Activated CD4-positive, alpha-beta T cell treated with anti-CD3 and anti-CD28 coated beads, Interleukin-2, amount 10 ng/mL, durations not matched to agents 7 days and 5 days (primary cell): ENCODE results near the gene ZEB2. TPM values are rescaled to one million over a fixed set of nuclear protein-coding genes. Genes with fewer than 3 reads are reported as not detected.

Experiments used
- CTCF ChIA-PET: fragments of 350-600 bp; sonication (Branson Sonifier 250); formaldehyde crosslinking; loops from one replicate; lab custom pipeline; 2021; ENCODE audit warnings: antibody characterized with exemption; lab: Charles Lee
- POLR2A ChIA-PET: fragments of 350-600 bp; sonication (Branson Sonifier 250); formaldehyde crosslinking; loops from one replicate; lab custom pipeline; 2021; ENCODE audit warnings: antibody characterized with exemption; lab: Charles Lee
- DNase-seq: peaks from one replicate; pipeline ENCODE4 v3.0.0-alpha.2; 2020
- H3K27ac Mint-ChIP-seq: one replicate; pipeline ENCODE4 v1.8.0; 2021; ENCODE audit warnings: mild to moderate bottlenecking, moderate library complexity, mixed read lengths
- H3K27me3 Mint-ChIP-seq: one replicate; pipeline ENCODE4 v1.8.0; 2021; ENCODE audit warnings: mixed read lengths
- H3K36me3 Mint-ChIP-seq: one replicate; pipeline ENCODE4 v1.8.0; 2021; ENCODE audit warnings: low read depth, mixed read lengths
- H3K4me1 Mint-ChIP-seq: one replicate; pipeline ENCODE4 v1.8.0; 2021; ENCODE audit warnings: mixed read lengths
- H3K4me3 Mint-ChIP-seq: one replicate; pipeline ENCODE4 v1.8.0; 2021; ENCODE audit warnings: mild to moderate bottlenecking, moderate library complexity, mixed read lengths
- H3K9me3 Mint-ChIP-seq: one replicate; pipeline ENCODE4 v1.8.0; 2021; ENCODE audit warnings: mixed read lengths
- total RNA-seq, 2 experiments: library from RNA; stranded (reverse); gene quantifications; one replicate each; pipeline ENCODE4 v1.2.3, GENCODE V29; 2021

Gene ZEB2
- total RNA-seq, 2 experiments from 2014 or later = 3.3 to 3.5 TPM

GRCh38 chr2:144548088-144548487, 28.2 kb upstream of the ZEB2 start:
- no peaks in the 10 kb centered on the region for H3K4me1 Mint-ChIP-seq
- H3K36me3 Mint-ChIP-seq = no peaks in the 10 kb centered on the region
- no peaks in the 10 kb centered on the region for H3K9me3 Mint-ChIP-seq
- ChIA-PET CTCF (no interaction called here), POLR2A (no interaction called here)
- no peak overlapping the region for H3K27ac Mint-ChIP-seq
- no peak overlapping the region for H3K4me3 Mint-ChIP-seq
- H3K27me3 Mint-ChIP-seq = peaks cover 9% of the 10 kb centered on the region
- DNase-seq = no peak

- Mint-ChIP-seq H3K4me3 (no peak overlapping the region), H3K9me3 (no peaks in the 10 kb centered on the region), H3K36me3 (no peaks in the 10 kb centered on the region), H3K4me1 (no peaks in the 10 kb centered on the region), H3K27ac (no peak overlapping the region), H3K27me3 (peaks cover 9% of the 10 kb centered on the region)
- POLR2A ChIA-PET = no interaction called here
- CTCF ChIA-PET = no interaction called here
- no peak for DNase-seq
Observed at GRCh38 chr2:144547494-144547893, 27.6 kb upstream of the ZEB2 start.

- H3K27ac Mint-ChIP-seq = no peak overlapping the region
- no peaks in the 10 kb centered on the region for H3K9me3 Mint-ChIP-seq
- no peaks in the 10 kb centered on the region for H3K4me1 Mint-ChIP-seq
- DNase-seq = no peak
- ChIA-PET POLR2A (interaction anchor here (0.7 kb wide), 1 partner anchor 173 kb away, joined by 3 read pairs; no protein-coding TSS in a partner anchor), CTCF (no interaction called here)
- no peak overlapping the region for H3K4me3 Mint-ChIP-seq
- no peaks in the 10 kb centered on the region for H3K36me3 Mint-ChIP-seq
- peaks cover 8% of the 10 kb centered on the region for H3K27me3 Mint-ChIP-seq
Observed at GRCh38 chr2:144546933-144547332, 27.0 kb upstream of the ZEB2 start.

GRCh38 chr2:144545787-144546186, 25.9 kb upstream of the ZEB2 start:
- no peak for DNase-seq
- H3K27ac Mint-ChIP-seq = no peak overlapping the region
- no peaks in the 10 kb centered on the region for H3K4me1 Mint-ChIP-seq
- ChIA-PET CTCF (no interaction called here), POLR2A (no interaction called here)
- H3K4me3 Mint-ChIP-seq = no peak overlapping the region
- H3K9me3 Mint-ChIP-seq = no peaks in the 10 kb centered on the region
- peaks cover 15% of the 10 kb centered on the region for H3K27me3 Mint-ChIP-seq
- H3K36me3 Mint-ChIP-seq = no peaks in the 10 kb centered on the region

- CTCF ChIA-PET = no interaction called here
- DNase-seq = no peak
- Mint-ChIP-seq H3K36me3 (no peaks in the 10 kb centered on the region), H3K4me3 (no peak overlapping the region), H3K4me1 (no peaks in the 10 kb centered on the region), H3K27ac (no peak overlapping the region), H3K9me3 (no peaks in the 10 kb centered on the region), H3K27me3 (peaks cover 17% of the 10 kb centered on the region)
- POLR2A ChIA-PET = no interaction called here
Observed at GRCh38 chr2:144544053-144544452, 24.1 kb upstream of the ZEB2 start.

- no peak for DNase-seq
- ChIA-PET POLR2A (no interaction called here), CTCF (interaction anchor here (1.4 kb wide), 1 partner anchor 15 kb away, joined by 5 read pairs; no protein-coding TSS in a partner anchor)
- no peaks in the 10 kb centered on the region for H3K4me1 Mint-ChIP-seq
- H3K36me3 Mint-ChIP-seq = no peaks in the 10 kb centered on the region
- H3K4me3 Mint-ChIP-seq = no peak overlapping the region
- no peak overlapping the region for H3K27ac Mint-ChIP-seq
- H3K27me3 Mint-ChIP-seq = peaks cover 19% of the 10 kb centered on the region
- no peaks in the 10 kb centered on the region for H3K9me3 Mint-ChIP-seq
Observed at GRCh38 chr2:144541396-144541795, 21.5 kb upstream of the ZEB2 start.

- no peak for DNase-seq
- no peaks in the 10 kb centered on the region for H3K36me3 Mint-ChIP-seq
- H3K9me3 Mint-ChIP-seq = no peaks in the 10 kb centered on the region
- ChIA-PET POLR2A (no interaction called here), CTCF (no interaction called here)
- H3K4me3 Mint-ChIP-seq = no peak overlapping the region
- peaks cover 22% of the 10 kb centered on the region for H3K27me3 Mint-ChIP-seq
- H3K4me1 Mint-ChIP-seq = no peaks in the 10 kb centered on the region
- H3K27ac Mint-ChIP-seq = no peak overlapping the region
Observed at GRCh38 chr2:144539289-144539782, 19.4 kb upstream of the ZEB2 start.

- CTCF ChIA-PET = no interaction called here
- H3K4me3 Mint-ChIP-seq = no peak overlapping the region
Observed at GRCh38 chr2:144535300-144535699, 15.4 kb upstream of the ZEB2 start.

GRCh38 chr2:144533221-144533620, 13.3 kb upstream of the ZEB2 start:
- H3K4me3 Mint-ChIP-seq = no peak overlapping the region
- no peak overlapping the region for H3K27ac Mint-ChIP-seq
- no peaks in the 10 kb centered on the region for H3K4me1 Mint-ChIP-seq
- ChIA-PET POLR2A (no interaction called here), CTCF (interaction anchor here (0.7 kb wide), 1 partner anchor 9 kb away, joined by 3 read pairs; no protein-coding TSS in a partner anchor)
- DNase-seq = no peak
- H3K9me3 Mint-ChIP-seq = no peaks in the 10 kb centered on the region
- H3K27me3 Mint-ChIP-seq = peaks cover 49% of the 10 kb centered on the region
- no peaks in the 10 kb centered on the region for H3K36me3 Mint-ChIP-seq

More at GRCh38 chr2:144535300-144535699, 15.4 kb upstream of the ZEB2 start:
- no peaks in the 10 kb centered on the region for H3K9me3 Mint-ChIP-seq
- H3K27me3 Mint-ChIP-seq = peaks cover 40% of the 10 kb centered on the region
- no peak overlapping the region for H3K27ac Mint-ChIP-seq
- no peaks in the 10 kb centered on the region for H3K4me1 Mint-ChIP-seq
- POLR2A ChIA-PET = no interaction called here
- DNase-seq = no peak
- H3K36me3 Mint-ChIP-seq = no peaks in the 10 kb centered on the region

- DNase-seq = no peak
- Mint-ChIP-seq H3K4me3 (no peak overlapping the region), H3K9me3 (no peaks in the 10 kb centered on the region), H3K4me1 (no peaks in the 10 kb centered on the region), H3K27ac (no peak overlapping the region), H3K36me3 (no peaks in the 10 kb centered on the region), H3K27me3 (peaks cover 62% of the 10 kb centered on the region)
- ChIA-PET POLR2A (no interaction called here), CTCF (no interaction called here)
Observed at GRCh38 chr2:144530596-144530995, 10.7 kb upstream of the ZEB2 start.

- no peak overlapping the region for H3K27ac Mint-ChIP-seq
- POLR2A ChIA-PET = no interaction called here
- no peaks in the 10 kb centered on the region for H3K4me1 Mint-ChIP-seq
- H3K36me3 Mint-ChIP-seq = no peaks in the 10 kb centered on the region
- CTCF ChIA-PET = no interaction called here
- H3K9me3 Mint-ChIP-seq = no peaks in the 10 kb centered on the region
- peaks cover 68% of the 10 kb centered on the region for H3K27me3 Mint-ChIP-seq
- H3K4me3 Mint-ChIP-seq = no peak overlapping the region
- no peak for DNase-seq
Observed at GRCh38 chr2:144529841-144530240, 9.9 kb upstream of the ZEB2 start.

GRCh38 chr2:144528108-144528507, 8.2 kb upstream of the ZEB2 start:
- POLR2A ChIA-PET = no interaction called here
- CTCF ChIA-PET = no interaction called here
- H3K36me3 Mint-ChIP-seq = no peaks in the 10 kb centered on the region

GRCh38 chr2:144526831-144527230, 6.9 kb upstream of the ZEB2 start:
- no peak overlapping the region for H3K27ac Mint-ChIP-seq

More at GRCh38 chr2:144528108-144528507, 8.2 kb upstream of the ZEB2 start:
- Mint-ChIP-seq H3K27ac (no peak overlapping the region), H3K4me1 (peaks cover 12% of the 10 kb centered on the region), H3K4me3 (no peak overlapping the region), H3K27me3 (peaks cover 71% of the 10 kb centered on the region), H3K9me3 (no peaks in the 10 kb centered on the region)
- no peak for DNase-seq

More at GRCh38 chr2:144526831-144527230, 6.9 kb upstream of the ZEB2 start:
- H3K4me1 Mint-ChIP-seq = peaks cover 21% of the 10 kb centered on the region
- no peak overlapping the region for H3K4me3 Mint-ChIP-seq
- DNase-seq = no peak
- POLR2A ChIA-PET = no interaction called here
- CTCF ChIA-PET = no interaction called here
- no peaks in the 10 kb centered on the region for H3K36me3 Mint-ChIP-seq
- no peaks in the 10 kb centered on the region for H3K9me3 Mint-ChIP-seq
- H3K27me3 Mint-ChIP-seq = peaks cover 72% of the 10 kb centered on the region
